ENCODE results near the gene NXF1. TPM values are rescaled to one million over a fixed set of nuclear protein-coding genes. Genes with fewer than 3 reads are reported as not detected.

NXF1 gene
- 35.2 and 35.7 TPM in 2 replicates for total RNA-seq

GRCh38 chr11:62805076-62805892, at the start of gene NXF1:
Gene NXF1, minus strand, starts transcription at chr11:62805440. Its CDS starts 84 bp downstream, at chr11:62805356.

GRCh38 chr11:62839050-62839945, 34.1 kb upstream of the NXF1 start, which contains the start of gene WDR74:
Gene WDR74, minus strand, starts transcription at chr11:62839590. Its CDS starts 20 bp downstream, at chr11:62839570.

GRCh38 chr11:62832336-62833234, 27.3 kb upstream of the NXF1 start, which contains the start of gene TEX54:
Gene TEX54, minus strand, starts transcription at chr11:62832841.

GRCh38 chr11:62831520-62832335, 26.5 kb upstream of the NXF1 start, which contains the start of gene STX5:
Gene STX5, minus strand, starts transcription at chr11:62832051. Its CDS starts 808 bp downstream, at chr11:62831243.

GRCh38 chr11:62791501-62792201, 13.6 kb downstream of the NXF1 start, which contains the start of gene TMEM223:
Gene TMEM223, minus strand, starts transcription at chr11:62792006. Its CDS starts 12 bp downstream, at chr11:62791994.

GRCh38 chr11:62787005-62787759, 18.1 kb downstream of the NXF1 start, which contains the start of gene TMEM179B:
Gene TMEM179B, plus strand, starts transcription at chr11:62787402. Its CDS starts 30 bp downstream, at chr11:62787432.

GRCh38 chr11:62771144-62772021, 33.9 kb downstream of the NXF1 start, which contains the start of gene TAF6L:
Gene TAF6L, plus strand, starts transcription at chr11:62771396. Its CDS starts 4,388 bp downstream, at chr11:62775784.

GRCh38 chr11:62753736-62754603, 51.3 kb downstream of the NXF1 start, which contains the start of gene ZBTB3:
Gene ZBTB3, minus strand, starts transcription at chr11:62754160. Its CDS starts 496 bp downstream, at chr11:62753664.

Small RNAs within 50 kb of the gene (small RNA-seq; reads per million reads assigned to genes)
- gene MIR6514 (0.72 reads per million, percentile 27 among the genes with 10 or more reads in this experiment), gene RF00099 (not detected), gene RNU6-118P (not detected), gene SNORD22 (not detected), gene SNORD26 (not detected), gene SNORD27 (not detected), gene SNORD28 (not detected), gene SNORD30 (39.3 reads per million, percentile 97 among the genes with 10 or more reads in this experiment)

Other genes starting within 250 kb of the NXF1 start
- 1,360 and 1,368 TPM in 2 replicates for gene EEF1G, start 231.5 kb downstream of the NXF1 start, total RNA-seq
- 6.8 TPM in 2 replicates for gene TUT1, start 213.9 kb downstream of the NXF1 start, total RNA-seq
- 95.1 and 110 TPM in 2 replicates for gene MTA2, start 203.6 kb downstream of the NXF1 start, total RNA-seq
- 30.4 and 34.6 TPM in 2 replicates for gene EML3, start 192.7 kb downstream of the NXF1 start, total RNA-seq
- 9.3 and 10.6 TPM in 2 replicates for gene ROM1, start 192.2 kb downstream of the NXF1 start, total RNA-seq
- gene B3GAT3, start 183.5 kb downstream of the NXF1 start, total RNA-seq: 12.3 and 14.1 TPM in 2 replicates
- gene GANAB, start 158.8 kb downstream of the NXF1 start, total RNA-seq: 251 and 282 TPM in 2 replicates
- 19.9 and 20.5 TPM in 2 replicates for gene INTS5, start 152.1 kb downstream of the NXF1 start, total RNA-seq
- gene C11orf98, start 140.2 kb downstream of the NXF1 start, total RNA-seq: 26.1 TPM in 2 replicates
- gene CSKMT, start 140.1 kb downstream of the NXF1 start, total RNA-seq: 5.7 and 8.2 TPM in 2 replicates
- gene UQCC3, start 133.8 kb downstream of the NXF1 start, total RNA-seq: 4.2 and 4.8 TPM in 2 replicates
- gene LBHD1, start 133.2 kb downstream of the NXF1 start, total RNA-seq: 4.0 and 6.1 TPM in 2 replicates
- 102 and 103 TPM in 2 replicates for gene UBXN1, start 126.4 kb downstream of the NXF1 start, total RNA-seq
- 20.1 and 20.6 TPM in 2 replicates for gene LRRN4CL, start 115.9 kb downstream of the NXF1 start, total RNA-seq
- 52.7 and 54.8 TPM in 2 replicates for gene BSCL2, start 98.0 kb downstream of the NXF1 start, total RNA-seq
- not detected in 2 replicates for gene GNG3, start 97.8 kb downstream of the NXF1 start, total RNA-seq
- 14.2 and 15.3 TPM in 2 replicates for gene HNRNPUL2, start 78.0 kb downstream of the NXF1 start, total RNA-seq
- gene TTC9C, start 77.0 kb downstream of the NXF1 start, total RNA-seq: 34.2 and 37.4 TPM in 2 replicates
- gene ZBTB3, start 51.3 kb downstream of the NXF1 start, total RNA-seq: 12.7 and 13.5 TPM in 2 replicates
- gene POLR2G, start 43.9 kb downstream of the NXF1 start, total RNA-seq: 62.4 and 64.4 TPM in 2 replicates
- gene TAF6L, start 34.0 kb downstream of the NXF1 start, total RNA-seq: 10.8 and 13.7 TPM in 2 replicates
- gene TMEM179B, start 18.0 kb downstream of the NXF1 start, total RNA-seq: 33.9 and 41.3 TPM in 2 replicates
- 9.4 and 10.1 TPM in 2 replicates for gene TMEM223, start 13.4 kb downstream of the NXF1 start, total RNA-seq
- 35.0 and 37.1 TPM in 2 replicates for gene STX5, start 26.6 kb upstream of the NXF1 start, total RNA-seq
- gene TEX54, start 27.4 kb upstream of the NXF1 start, total RNA-seq: not detected in 2 replicates
- 23.8 and 26.1 TPM in 2 replicates for gene WDR74, start 34.1 kb upstream of the NXF1 start, total RNA-seq
- gene SLC3A2, start 75.5 kb upstream of the NXF1 start, total RNA-seq: 198 and 208 TPM in 2 replicates
- gene CHRM1, start 115.9 kb upstream of the NXF1 start, total RNA-seq: not detected in 2 replicates
- gene SLC22A6, start 179.5 kb upstream of the NXF1 start, total RNA-seq: not detected in 2 replicates
- not detected in 2 replicates for gene SLC22A8, start 210.4 kb upstream of the NXF1 start, total RNA-seq

Data from articular chondrocyte of knee joint (primary cell).